Endodermal cell (in vitro differentiated cells): ENCODE measurements around the gene TMEM38B. TPM values are rescaled to one million over a fixed set of nuclear protein-coding genes. Genes with fewer than 3 reads are reported as not detected.

ENCODE experiments used
- DNase-seq: peaks from one replicate; pipeline ENCODE4 v3.0.0-alpha.2; 2017
- H3K27ac ChIP-seq: 2 replicates; pipeline ENCODE4 v1.5.1; 2013; ENCODE audit warnings: mild to moderate bottlenecking, low read depth, low read length, moderate library complexity
- H3K27me3 ChIP-seq: 2 replicates; pipeline ENCODE4 v1.6.1; 2013; ENCODE audit warnings: mild to moderate bottlenecking, low read length, moderate library complexity; ENCODE audit not compliant: insufficient read depth, control insufficient read depth, poor library complexity, severe bottlenecking
- H3K36me3 ChIP-seq: 2 replicates; pipeline ENCODE4 v1.7.0; 2013; ENCODE audit warnings: mild to moderate bottlenecking, low read length, moderate library complexity; ENCODE audit not compliant: control insufficient read depth, insufficient read depth
- H3K4me1 ChIP-seq: one replicate; pipeline ENCODE4 v1.7.0; 2013; ENCODE audit warnings: low read length; ENCODE audit not compliant: control insufficient read depth, insufficient read depth
- H3K4me3 ChIP-seq: 2 replicates; pipeline ENCODE4 v1.5.1; 2013; ENCODE audit warnings: mild to moderate bottlenecking, low read length, moderate library complexity
- H3K9ac ChIP-seq: 2 replicates; pipeline ENCODE4 v1.6.1; 2013; ENCODE audit warnings: mild to moderate bottlenecking, low read length, moderate library complexity; ENCODE audit not compliant: poor library complexity, severe bottlenecking; ENCODE audit errors: extremely low read depth
- H3K9me3 ChIP-seq: 2 replicates; pipeline ENCODE4 v1.6.1; 2013; ENCODE audit warnings: mild to moderate bottlenecking, low read length, moderate library complexity; ENCODE audit not compliant: control insufficient read depth
- H3K27ac Mint-ChIP-seq: 2 replicates; pipeline ENCODE4 v1.8.0; 2020; ENCODE audit warnings: mixed read lengths
- H3K27me3 Mint-ChIP-seq: 2 replicates; pipeline ENCODE4 v1.8.0; 2021; ENCODE audit warnings: mild to moderate bottlenecking, mixed read lengths; ENCODE audit not compliant: insufficient read depth
- H3K36me3 Mint-ChIP-seq: 2 replicates; pipeline ENCODE4 v1.8.0; 2020; ENCODE audit warnings: low read depth, mixed read lengths
- H3K4me1 Mint-ChIP-seq: 2 replicates; pipeline ENCODE4 v1.8.0; 2020; ENCODE audit warnings: mixed read lengths
- H3K4me3 Mint-ChIP-seq: 2 replicates; pipeline ENCODE4 v1.8.0; 2020; ENCODE audit warnings: mild to moderate bottlenecking, moderate library complexity, mixed read lengths
- H3K9me3 Mint-ChIP-seq: 2 replicates; pipeline ENCODE4 v1.8.0; 2020; ENCODE audit warnings: mild to moderate bottlenecking, mixed read lengths
- WGBS, 2 experiments: methylation state at CpG; one replicate each; pipeline versions ENCODE4 v1.1.5 to v1.1.7; 2013; ENCODE audit warnings: missing lambda C conversion rate in 2 of 2, mixed read lengths in 1 of 2; ENCODE audit not compliant: insufficient coverage in 1 of 2, insufficient read length in 1 of 2; 5-methylcytosine and 5-hydroxymethylcytosine counted together
- total RNA-seq, 2 donors: library from RNA; stranded (reverse); fragmentation: NEBNext Ultra II Directional in 1 of 2; extraction: Animal tissue kit (Norgen Biotek cat#: 25700) in 1 of 2; gene quantifications; 2 replicates in 1 of 2; 3 replicates in 1 of 2; pipeline ENCODE4 v1.2.1, GENCODE V29; 2021
- TF ChIP-seq, protein P1 (sequence below): fragments of 200-600 bp; sonication (generic); conservative IDR thresholded peaks from 2 replicates; pipeline ENCODE4 v1.5.0; 2021; ENCODE audit warnings: antibody characterized with exemption, mild to moderate bottlenecking

The TMEM38B gene
- total RNA-seq, 2 donors from 2014 or later: 24.7 to 48.0 TPM

DNA sequence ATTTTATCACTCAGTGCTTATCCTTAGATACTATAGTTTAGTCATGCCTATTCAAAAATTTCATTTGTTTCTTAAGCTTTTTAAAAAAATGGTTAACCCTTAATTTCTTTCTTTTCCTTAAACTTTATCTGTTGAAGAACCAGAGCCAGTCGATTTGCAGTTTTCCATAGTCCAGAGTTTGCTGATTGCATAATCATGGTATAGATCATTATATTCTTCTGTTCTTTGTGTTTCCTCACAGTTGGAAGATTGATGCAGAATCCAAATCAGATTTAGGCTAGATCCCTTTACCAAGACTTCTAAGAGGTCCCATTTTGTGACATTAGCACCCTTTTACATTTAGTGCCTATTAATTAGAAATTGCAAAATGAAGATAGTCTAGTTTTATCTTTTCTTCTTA is 18.0 kb downstream of the TMEM38B start:
- Mint-ChIP-seq H3K36me3 (peaks cover 4% of the 10 kb centered on the region), H3K4me3 (no peak overlapping the region), H3K27me3 (no peaks in the 10 kb centered on the region), H3K27ac (no peak overlapping the region), H3K4me1 (peaks cover 5% of the 10 kb centered on the region), H3K9me3 (no peaks in the 10 kb centered on the region)
- peaks cover 18% of the 10 kb centered on the region for H3K36me3 ChIP-seq
- no peak overlapping the region for H3K9ac ChIP-seq
- 100% methylated on average over 1 of the region's 1 CpG; no CpG with 5 or more reads in 1 of the 2 experiments for WGBS, 2 experiments
- no peak overlapping the region for H3K27ac ChIP-seq
- no peaks in the 10 kb centered on the region for H3K27me3 ChIP-seq
- DNase-seq: no peak
- no peak overlapping the region for H3K4me3 ChIP-seq
- H3K4me1 ChIP-seq: no peaks in the 10 kb centered on the region
- TF ChIP-seq, protein P1, sequence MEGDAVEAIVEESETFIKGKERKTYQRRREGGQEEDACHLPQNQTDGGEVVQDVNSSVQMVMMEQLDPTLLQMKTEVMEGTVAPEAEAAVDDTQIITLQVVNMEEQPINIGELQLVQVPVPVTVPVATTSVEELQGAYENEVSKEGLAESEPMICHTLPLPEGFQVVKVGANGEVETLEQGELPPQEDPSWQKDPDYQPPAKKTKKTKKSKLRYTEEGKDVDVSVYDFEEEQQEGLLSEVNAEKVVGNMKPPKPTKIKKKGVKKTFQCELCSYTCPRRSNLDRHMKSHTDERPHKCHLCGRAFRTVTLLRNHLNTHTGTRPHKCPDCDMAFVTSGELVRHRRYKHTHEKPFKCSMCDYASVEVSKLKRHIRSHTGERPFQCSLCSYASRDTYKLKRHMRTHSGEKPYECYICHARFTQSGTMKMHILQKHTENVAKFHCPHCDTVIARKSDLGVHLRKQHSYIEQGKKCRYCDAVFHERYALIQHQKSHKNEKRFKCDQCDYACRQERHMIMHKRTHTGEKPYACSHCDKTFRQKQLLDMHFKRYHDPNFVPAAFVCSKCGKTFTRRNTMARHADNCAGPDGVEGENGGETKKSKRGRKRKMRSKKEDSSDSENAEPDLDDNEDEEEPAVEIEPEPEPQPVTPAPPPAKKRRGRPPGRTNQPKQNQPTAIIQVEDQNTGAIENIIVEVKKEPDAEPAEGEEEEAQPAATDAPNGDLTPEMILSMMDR: no peak
- peaks cover 12% of the 10 kb centered on the region for H3K9me3 ChIP-seq

DNA sequence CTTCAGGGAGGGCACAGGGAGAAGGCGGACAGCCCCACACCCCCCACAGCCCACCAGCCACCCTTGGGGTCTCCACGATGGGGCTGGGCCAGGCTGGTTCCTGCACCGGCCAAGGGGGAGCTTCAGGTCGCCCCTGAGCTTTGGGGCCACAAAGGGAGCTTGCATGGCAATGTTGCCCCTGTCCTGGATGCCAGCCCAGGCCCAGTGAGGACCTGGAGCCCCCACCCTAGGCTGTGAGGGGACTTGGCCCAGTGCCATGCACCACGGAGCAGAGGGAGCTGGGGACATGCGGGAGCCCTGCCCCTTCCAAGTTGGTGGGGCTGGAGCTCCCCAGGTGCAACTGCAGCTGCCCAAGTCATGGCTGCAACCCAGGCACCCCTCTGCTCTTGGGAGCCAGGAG is 18.4 kb downstream of the TMEM38B start:
- Histone ChIP-seq H3K36me3 (peaks cover 18% of the 10 kb centered on the region), H3K4me3 (no peak overlapping the region), H3K27ac (no peak overlapping the region), H3K27me3 (no peaks in the 10 kb centered on the region), H3K4me1 (no peaks in the 10 kb centered on the region), H3K9ac (no peak overlapping the region), H3K9me3 (peaks cover 12% of the 10 kb centered on the region)
- Mint-ChIP-seq H3K27me3 (no peaks in the 10 kb centered on the region), H3K4me1 (peaks cover 5% of the 10 kb centered on the region), H3K4me3 (no peak overlapping the region), H3K36me3 (peaks cover 4% of the 10 kb centered on the region), H3K27ac (no peak overlapping the region), H3K9me3 (no peaks in the 10 kb centered on the region)
- no peak for DNase-seq
- WGBS, 2 experiments: 92% methylated on average over 6 of the region's 6 CpGs; no CpG with 5 or more reads in 1 of the 2 experiments
- TF ChIP-seq, protein P1: no peak

DNA sequence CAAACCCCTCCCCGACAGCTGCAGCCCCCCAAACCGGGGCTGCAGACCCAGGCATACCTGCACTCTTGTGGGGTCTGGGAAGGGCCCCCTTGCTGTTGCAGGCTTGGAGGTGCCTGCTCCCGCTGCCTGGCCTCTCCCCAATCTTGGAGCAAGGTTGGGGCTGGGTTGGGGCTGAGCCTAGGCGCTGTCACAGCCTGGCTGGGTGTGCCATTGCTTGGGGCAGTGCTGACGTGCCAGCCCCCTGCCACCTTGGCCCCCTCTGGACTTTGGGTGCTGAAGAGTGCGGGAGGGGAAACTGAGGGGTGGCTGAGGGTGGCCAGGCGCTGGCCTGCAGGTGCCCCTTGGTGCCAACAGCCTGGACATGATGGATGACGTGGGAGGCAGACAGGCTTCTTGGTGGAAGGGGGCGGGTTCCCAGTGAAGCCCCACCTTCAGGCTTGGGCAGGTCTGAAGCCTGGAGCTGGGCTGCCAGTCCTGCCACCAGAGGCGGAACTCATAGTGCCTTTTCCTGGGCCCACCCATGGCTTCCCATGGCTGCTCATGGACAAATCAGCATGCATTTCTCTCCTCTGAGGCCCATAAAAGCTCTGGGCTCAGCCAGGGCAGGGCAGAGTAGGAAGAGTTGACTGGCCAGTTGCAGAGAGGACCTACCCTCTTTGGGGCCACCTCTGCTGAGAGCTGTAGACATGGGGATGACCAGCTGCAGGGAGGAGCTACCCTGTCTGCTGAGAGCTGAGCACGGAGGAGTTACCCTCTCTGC is 19.1 kb downstream of the TMEM38B start:
- whole genome bisulfite sequencing, 2 experiments: 85 to 92% methylated on average over 3 to 11 of the region's 11 CpGs
- H3K4me1 Mint-ChIP-seq: peaks cover 5% of the 10 kb centered on the region

More for the DNA sequence above, 19.1 kb downstream of the TMEM38B start:
- no peaks in the 10 kb centered on the region for H3K9me3 Mint-ChIP-seq
- Histone ChIP-seq H3K9me3 (peaks cover 12% of the 10 kb centered on the region), H3K9ac (no peak overlapping the region), H3K4me1 (no peaks in the 10 kb centered on the region), H3K4me3 (no peak overlapping the region), H3K36me3 (peaks cover 12% of the 10 kb centered on the region), H3K27me3 (no peaks in the 10 kb centered on the region), H3K27ac (no peak overlapping the region)
- no peaks in the 10 kb centered on the region for H3K27me3 Mint-ChIP-seq
- TF ChIP-seq, protein P1: no peak
- no peak overlapping the region for H3K4me3 Mint-ChIP-seq
- no peak overlapping the region for H3K27ac Mint-ChIP-seq
- DNase-seq: peak; percentile 54
- peaks cover 4% of the 10 kb centered on the region for H3K36me3 Mint-ChIP-seq
